GM12878 (cell line): ENCODE results near the gene AKAP11. TPM values are rescaled to one million over a fixed set of nuclear protein-coding genes. Genes with fewer than 3 reads are reported as not detected.
A peak's percentile ranks its signal among the peaks of the same experiment; 100 is the strongest.

Source experiments
- BCL3 ChIP-seq: IDR thresholded peaks from 2 replicates; pipeline ENCODE4 v1.6.1; 2011; ENCODE audit warnings: borderline replicate concordance, low read depth, mild to moderate bottlenecking, moderate library complexity, low read length; ENCODE audit not compliant: insufficient read depth, poor library complexity, severe bottlenecking
- CEBPB ChIP-seq, 2 experiments: fragments of 150-350 bp in 1 of 2; IDR thresholded peaks; 2 replicates each; pipeline ENCODE4 v1.6.1; 2012 to 2014; ENCODE audit warnings: low read depth in 2 of 2, low read length in 2 of 2, borderline replicate concordance in 1 of 2, inconsistent platforms in 1 of 2
- CHD4 ChIP-seq: fragments of 200-600 bp; sonication (generic); IDR thresholded peaks from 2 replicates; pipeline ENCODE4 v1.6.1; 2016; ENCODE audit warnings: mild to moderate bottlenecking
- CREM ChIP-seq: IDR thresholded peaks from 2 replicates; pipeline ENCODE4 v1.6.1; 2014; ENCODE audit warnings: antibody characterized with exemption, low read depth
- CUX1 ChIP-seq: IDR thresholded peaks from 2 replicates; pipeline ENCODE4 v1.6.1; 2012; ENCODE audit warnings: improper control_type of control experiment, low read depth, low read length; ENCODE audit not compliant: insufficient replicate concordance
- E2F4 ChIP-seq: IDR thresholded peaks from 2 replicates; pipeline ENCODE4 v1.6.1; 2012; ENCODE audit warnings: low read depth, low read length, improper control_type of control experiment
- E2F8 ChIP-seq: fragments of 450-650 bp; IDR thresholded peaks from 2 replicates; pipeline ENCODE4 v1.6.1; 2018; ENCODE audit warnings: mild to moderate bottlenecking, low read depth, moderate library complexity; ENCODE audit not compliant: partially characterized antibody
- E4F1 ChIP-seq: fragments of 450-650 bp; IDR thresholded peaks from 2 replicates; pipeline ENCODE4 v1.6.1; 2018; ENCODE audit warnings: borderline replicate concordance, mild to moderate bottlenecking; ENCODE audit not compliant: partially characterized antibody
- HDAC2 ChIP-seq: fragments of 200-600 bp; sonication (generic); IDR thresholded peaks from 2 replicates; pipeline ENCODE4 v1.6.1; 2017
- IRF5 ChIP-seq: fragments of 450-650 bp; IDR thresholded peaks from 2 replicates; pipeline ENCODE4 v1.6.1; 2017; ENCODE audit warnings: borderline replicate concordance
- LARP7 ChIP-seq: fragments of 450-650 bp; IDR thresholded peaks from 2 replicates; pipeline ENCODE4 v1.6.1; 2017; ENCODE audit warnings: mild to moderate bottlenecking
- RELA ChIP-seq: fragments of 450-650 bp; IDR thresholded peaks from 2 replicates; pipeline ENCODE4 v1.8.0; 2014; ENCODE audit warnings: borderline replicate concordance; ENCODE audit not compliant: partially characterized antibody
- SMARCA5 ChIP-seq: fragments of 450-650 bp; IDR thresholded peaks from 2 replicates; pipeline ENCODE4 v1.6.1; 2017; ENCODE audit warnings: mild to moderate bottlenecking
- polyA plus RNA-seq, 11 experiments: library from polyadenylated mRNA; depleted of rRNA in 4 of 11; unstranded in 6 of 11; stranded (reverse) in 5 of 11; fragments of >200 nt; fragmentation: Nextera tagmentation in 4 of 11; fragmentation: Illumina TruSeq in 1 of 11; extraction: Ambion mirVana in 4 of 11; extraction: Trizol in 1 of 11; gene quantifications; 1 replicate in 1 of 11; 2 replicates in 10 of 11; pipeline versions ENCODE4 v1.2.1 to v1.2.3, GENCODE V29; 2011 to 2016; ENCODE audit warnings: inconsistent platforms in 2 of 11, missing spikeins in 2 of 11, low read depth in 1 of 11
- total RNA-seq, 4 experiments: library from RNA; depleted of rRNA in 3 of 4; stranded (reverse); fragments of >200 nt in 3 of 4; fragmentation: Illumina TruSeq in 1 of 4; extraction: Trizol in 1 of 4; gene quantifications; 2 replicates each; pipeline versions ENCODE4 v1.2.1 to v1.2.3, GENCODE V29; 2013 to 2021

Gene AKAP11
- total and polyA plus RNA-seq, 10 of the 15 experiments (the other 5 are each of a cell fraction or from before 2014, with no cell fraction given) = 4.8 to 36.8 (median 17.9) TPM

- TF ChIP-seq E2F8 (no peak), CEBPB (IDR thresholded peaks at IDR 0.05; ENCODE audit: borderline replicate concordance in 1 of 2, low read depth in 2 of 2, low read length in 2 of 2) (no peak), RELA (no peak), E4F1 (no peak), BCL3 (peak; percentile 30), E2F4 (no peak), LARP7 (no peak), CUX1 (no peak), HDAC2 (no peak), CHD4 (no peak), SMARCA5 (no peak), IRF5 (no peak), CREM (peak; percentile 63; the same call in 1 of the 2 replicates)
These were observed 82.5 kb downstream of the AKAP11 start (continued) for GRCh38 chr13:42354241-42355091.
